ENCODE measurements around the gene UVRAG. TPM values are rescaled to one million over a fixed set of nuclear protein-coding genes. Genes with fewer than 3 reads are reported as not detected.

The UVRAG gene
- total RNA-seq, 1 donor = 28.2 TPM

- Histone ChIP-seq H3K27ac (ENCODE audit: low read depth, low read length) (peak overlapping the region; percentile 46), H4K20me1 (ENCODE audit: insufficient read depth, low read length) (no peaks in the 10 kb centered on the region), H3K4me3 (ENCODE audit: insufficient read depth, low read length) (no peak overlapping the region), H2AFZ (ENCODE audit: low read length) (peak overlapping the region; percentile 8), H3K4me1 (ENCODE audit: insufficient read depth, low read length) (peaks cover 23% of the 10 kb centered on the region), H3K27me3 (ENCODE audit: insufficient read depth, low read length) (peaks cover 31% of the 10 kb centered on the region), H3K4me2 (ENCODE audit: insufficient read depth, low read length) (no peak overlapping the region), H3K79me2 (ENCODE audit: insufficient read depth, low read length) (no peaks in the 10 kb centered on the region), H3K9me3 (ENCODE audit: low read depth, low read length) (no peaks in the 10 kb centered on the region), H3K36me3 (ENCODE audit: insufficient read depth, low read length) (no peaks in the 10 kb centered on the region)
- TF ChIP-seq, protein P1, sequence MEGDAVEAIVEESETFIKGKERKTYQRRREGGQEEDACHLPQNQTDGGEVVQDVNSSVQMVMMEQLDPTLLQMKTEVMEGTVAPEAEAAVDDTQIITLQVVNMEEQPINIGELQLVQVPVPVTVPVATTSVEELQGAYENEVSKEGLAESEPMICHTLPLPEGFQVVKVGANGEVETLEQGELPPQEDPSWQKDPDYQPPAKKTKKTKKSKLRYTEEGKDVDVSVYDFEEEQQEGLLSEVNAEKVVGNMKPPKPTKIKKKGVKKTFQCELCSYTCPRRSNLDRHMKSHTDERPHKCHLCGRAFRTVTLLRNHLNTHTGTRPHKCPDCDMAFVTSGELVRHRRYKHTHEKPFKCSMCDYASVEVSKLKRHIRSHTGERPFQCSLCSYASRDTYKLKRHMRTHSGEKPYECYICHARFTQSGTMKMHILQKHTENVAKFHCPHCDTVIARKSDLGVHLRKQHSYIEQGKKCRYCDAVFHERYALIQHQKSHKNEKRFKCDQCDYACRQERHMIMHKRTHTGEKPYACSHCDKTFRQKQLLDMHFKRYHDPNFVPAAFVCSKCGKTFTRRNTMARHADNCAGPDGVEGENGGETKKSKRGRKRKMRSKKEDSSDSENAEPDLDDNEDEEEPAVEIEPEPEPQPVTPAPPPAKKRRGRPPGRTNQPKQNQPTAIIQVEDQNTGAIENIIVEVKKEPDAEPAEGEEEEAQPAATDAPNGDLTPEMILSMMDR (IDR thresholded peaks at IDR 0.05; ENCODE audit: extremely low read depth, low read depth, low read length) = no peak
- peak; percentile 96 for DNase-seq (ENCODE audit: insufficient read length, low spot score, missing footprints)
These were observed 43.2 kb upstream of the UVRAG start for GRCh38 chr11:75771646-75772410.

DNA sequence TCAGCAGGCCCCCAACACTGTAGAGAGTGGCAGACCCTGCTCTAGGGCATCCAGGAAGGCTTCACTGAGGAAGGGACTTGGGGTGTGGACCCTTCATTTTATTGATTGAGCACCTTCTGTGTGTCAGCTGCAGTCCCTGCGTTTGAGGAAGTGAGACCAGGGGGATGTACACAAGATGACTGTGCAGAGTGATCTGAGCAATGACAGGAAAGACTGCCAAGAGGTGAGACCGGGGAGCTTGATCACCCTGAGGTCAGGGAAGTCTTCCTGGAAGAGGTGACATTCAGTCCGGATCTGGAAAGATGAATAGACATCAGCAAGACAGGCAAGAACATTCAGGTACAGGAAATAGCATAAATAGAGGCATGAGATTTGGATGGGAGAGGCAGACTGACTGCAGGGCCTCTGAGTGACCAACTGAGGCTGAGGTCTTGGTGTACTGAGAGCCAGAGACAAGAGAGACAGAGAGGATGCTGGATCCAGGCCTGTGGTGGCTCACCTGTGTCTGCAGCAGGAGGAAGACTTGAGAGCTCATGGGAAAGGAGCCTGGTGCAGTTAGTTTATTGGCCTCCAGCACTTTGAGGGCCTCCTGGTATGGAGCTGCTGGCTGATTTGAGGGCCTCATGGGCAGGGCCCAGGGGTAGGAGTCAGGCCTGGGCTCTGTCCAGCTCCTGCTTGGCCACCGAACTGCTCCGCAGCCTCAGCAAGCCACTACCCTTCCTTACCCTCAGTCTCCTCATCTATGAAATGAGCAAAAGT is 41.2 kb upstream of the UVRAG start:
- Histone ChIP-seq H3K4me1 (ENCODE audit: insufficient read depth, low read length) (peaks cover 16% of the 10 kb centered on the region), H2AFZ (ENCODE audit: low read length) (no peak overlapping the region), H4K20me1 (ENCODE audit: insufficient read depth, low read length) (no peaks in the 10 kb centered on the region), H3K27ac (ENCODE audit: low read depth, low read length) (no peak overlapping the region), H3K79me2 (ENCODE audit: insufficient read depth, low read length) (no peaks in the 10 kb centered on the region), H3K27me3 (ENCODE audit: insufficient read depth, low read length) (peaks cover 21% of the 10 kb centered on the region), H3K4me2 (ENCODE audit: insufficient read depth, low read length) (no peak overlapping the region), H3K9me3 (ENCODE audit: low read depth, low read length) (no peaks in the 10 kb centered on the region), H3K4me3 (ENCODE audit: insufficient read depth, low read length) (no peak overlapping the region), H3K36me3 (ENCODE audit: insufficient read depth, low read length) (no peaks in the 10 kb centered on the region)
- DNase-seq (ENCODE audit: insufficient read length, low spot score, missing footprints) = peak; percentile 62
- TF ChIP-seq, protein P1 (IDR thresholded peaks at IDR 0.05; ENCODE audit: extremely low read depth, low read depth, low read length) = no peak

- no peaks in the 10 kb centered on the region for H4K20me1 ChIP-seq (ENCODE audit: insufficient read depth, low read length)
- H3K27ac ChIP-seq (ENCODE audit: low read depth, low read length) = no peak overlapping the region
- DNase-seq (ENCODE audit: insufficient read length, low spot score, missing footprints) = peak; percentile 73
- no peak overlapping the region for H2AFZ ChIP-seq (ENCODE audit: low read length)
- no peak overlapping the region for H3K4me3 ChIP-seq (ENCODE audit: insufficient read depth, low read length)
- TF ChIP-seq, protein P1 (IDR thresholded peaks at IDR 0.05; ENCODE audit: extremely low read depth, low read depth, low read length) = no peak
- no peaks in the 10 kb centered on the region for H3K36me3 ChIP-seq (ENCODE audit: insufficient read depth, low read length)
- H3K4me1 ChIP-seq (ENCODE audit: insufficient read depth, low read length) = peaks cover 12% of the 10 kb centered on the region
- no peak overlapping the region for H3K4me2 ChIP-seq (ENCODE audit: insufficient read depth, low read length)
- no peaks in the 10 kb centered on the region for H3K79me2 ChIP-seq (ENCODE audit: insufficient read depth, low read length)
- no peaks in the 10 kb centered on the region for H3K9me3 ChIP-seq (ENCODE audit: low read depth, low read length)
- H3K27me3 ChIP-seq (ENCODE audit: insufficient read depth, low read length) = peaks cover 8% of the 10 kb centered on the region
These were observed 40.0 kb upstream of the UVRAG start for GRCh38 chr11:75775056-75775455.

- Histone ChIP-seq H4K20me1 (ENCODE audit: insufficient read depth, low read length) (no peaks in the 10 kb centered on the region), H3K4me2 (ENCODE audit: insufficient read depth, low read length) (no peak overlapping the region), H3K4me1 (ENCODE audit: insufficient read depth, low read length) (peaks cover 6% of the 10 kb centered on the region), H3K27me3 (ENCODE audit: insufficient read depth, low read length) (no peaks in the 10 kb centered on the region), H3K36me3 (ENCODE audit: insufficient read depth, low read length) (no peaks in the 10 kb centered on the region), H3K9me3 (ENCODE audit: low read depth, low read length) (no peaks in the 10 kb centered on the region), H3K4me3 (ENCODE audit: insufficient read depth, low read length) (no peak overlapping the region), H3K79me2 (ENCODE audit: insufficient read depth, low read length) (no peaks in the 10 kb centered on the region), H3K27ac (ENCODE audit: low read depth, low read length) (no peak overlapping the region), H2AFZ (ENCODE audit: low read length) (no peak overlapping the region)
- TF ChIP-seq, protein P1 (IDR thresholded peaks at IDR 0.05; ENCODE audit: extremely low read depth, low read depth, low read length) = no peak
- DNase-seq (ENCODE audit: insufficient read length, low spot score, missing footprints) = peak; percentile 19
These were observed 38.5 kb upstream of the UVRAG start for GRCh38 chr11:75776546-75776945.

Data from osteoblast (primary cell).